Stimulated activated naive B cell treated with anti-CD40 and anti-IgM and Interleukin-4, amounts not matched to agents 10 μg/mL and 1 μg/mL and 100 μg/mL, for 72 hours (primary cell): Measurements from ENCODE around the gene NKIRAS2.
A peak's percentile ranks its signal among the peaks of the same experiment; 100 is the strongest.

ENCODE experiments used
- ATAC-seq, 2 donors: fragments of 150-1000 bp; cut with Tn5 transposase; replicated peaks; 2 replicates each; pipeline ENCODE4 v1.10.0; 2021; ENCODE audit warnings: moderate library complexity in 1 of 2
- DNase-seq: peaks from one replicate; pipeline ENCODE4 v3.0.0; 2021
- H3K27ac Mint-ChIP-seq: one replicate; pipeline ENCODE4 v1.8.0; 2022; ENCODE audit warnings: mild to moderate bottlenecking, mixed read lengths
- H3K27me3 Mint-ChIP-seq, 2 donors: one replicate each; pipeline ENCODE4 v1.8.0; 2022; ENCODE audit warnings: mixed read lengths in 2 of 2
- H3K36me3 Mint-ChIP-seq, 2 donors: one replicate each; pipeline ENCODE4 v1.8.0; 2022; ENCODE audit warnings: mixed read lengths in 2 of 2, mild to moderate bottlenecking in 1 of 2
- H3K4me1 Mint-ChIP-seq, 2 donors: one replicate each; pipeline ENCODE4 v1.8.0; 2022; ENCODE audit warnings: mixed read lengths in 2 of 2, mild to moderate bottlenecking in 1 of 2
- H3K4me3 Mint-ChIP-seq, 2 donors: one replicate each; pipeline ENCODE4 v1.8.0; 2022; ENCODE audit warnings: mild to moderate bottlenecking in 2 of 2, mixed read lengths in 2 of 2, moderate library complexity in 1 of 2
- H3K9me3 Mint-ChIP-seq, 2 donors: one replicate each; pipeline ENCODE4 v1.8.0; 2022; ENCODE audit warnings: mixed read lengths in 2 of 2, mild to moderate bottlenecking in 1 of 2

Gene NKIRAS2

GRCh38 chr17:42049834-42050392, 30.0 kb downstream of the NKIRAS2 start:
- H3K27ac Mint-ChIP-seq, result peak overlapping the region; percentile 60
- H3K36me3 Mint-ChIP-seq, result no peaks in the 10 kb centered on the region
- peaks cover 7% of the 10 kb centered on the region in 2 donors for H3K4me1 Mint-ChIP-seq
- H3K4me3 Mint-ChIP-seq, result peak overlapping the region; percentile 69 to 85
- peaks cover 39 to 56% of the 10 kb centered on the region in 2 donors for H3K27me3 Mint-ChIP-seq
- DNase-seq (no peak), ATAC-seq (no peak)
- H3K9me3 Mint-ChIP-seq, result no peaks in the 10 kb centered on the region

- Mint-ChIP-seq H3K4me1 (peaks cover 7% of the 10 kb centered on the region in 2 donors), H3K27ac (peak within 1 kb of the TSS; percentile 60), H3K36me3 (peaks cover 0 to 4% of the 10 kb centered on the region in 2 donors), H3K27me3 (peaks cover 42 to 62% of the 10 kb centered on the region in 2 donors), H3K9me3 (no peaks in the 10 kb centered on the region), H3K4me3 (peak within 1 kb of the TSS; percentile 76 to 85)
- DNase-seq (peak; percentile 40), ATAC-seq (peak; percentile 82 to 85)
Observed at GRCh38 chr17:42050393-42051012, 30.6 kb downstream of the NKIRAS2 start, which contains the start of gene C17orf113. C17orf113 (minus strand) TSS chr17:42050601; CDS start chr17:42043376, 7,225 bp downstream.

GRCh38 chr17:42051013-42051400, 31.1 kb downstream of the NKIRAS2 start:
- ATAC-seq, result no peak
- H3K4me1 Mint-ChIP-seq, result peaks cover 7% of the 10 kb centered on the region in 2 donors
- DNase-seq, result no peak
- peaks cover 0 to 4% of the 10 kb centered on the region in 2 donors for H3K36me3 Mint-ChIP-seq
- peak overlapping the region; percentile 76 to 85 for H3K4me3 Mint-ChIP-seq
- H3K27ac Mint-ChIP-seq, result no peak overlapping the region
- no peaks in the 10 kb centered on the region for H3K9me3 Mint-ChIP-seq
- peaks cover 42 to 64% of the 10 kb centered on the region in 2 donors for H3K27me3 Mint-ChIP-seq

- DNase-seq, result no peak
- H3K4me1 Mint-ChIP-seq, result peaks cover 7% of the 10 kb centered on the region in 2 donors
- H3K27ac Mint-ChIP-seq, result no peak overlapping the region
- H3K4me3 Mint-ChIP-seq, result peak overlapping the region; percentile 50 to 85
- H3K9me3 Mint-ChIP-seq, result no peaks in the 10 kb centered on the region
- no peak for ATAC-seq
- H3K36me3 Mint-ChIP-seq, result peaks cover 0 to 4% of the 10 kb centered on the region in 2 donors
- H3K27me3 Mint-ChIP-seq, result peaks cover 42 to 64% of the 10 kb centered on the region in 2 donors
Observed at GRCh38 chr17:42051645-42052044, 31.8 kb downstream of the NKIRAS2 start.

GRCh38 chr17:42052346-42052877, 32.5 kb downstream of the NKIRAS2 start:
- H3K27me3 Mint-ChIP-seq, result peaks cover 42 to 64% of the 10 kb centered on the region in 2 donors
- ATAC-seq (no peak), DNase-seq (no peak)
- no peak overlapping the region for H3K4me3 Mint-ChIP-seq
- H3K9me3 Mint-ChIP-seq, result no peaks in the 10 kb centered on the region
- H3K4me1 Mint-ChIP-seq, result peaks cover 7% of the 10 kb centered on the region in 2 donors
- H3K36me3 Mint-ChIP-seq, result peaks cover 0 to 4% of the 10 kb centered on the region in 2 donors
- H3K27ac Mint-ChIP-seq, result no peak overlapping the region

GRCh38 chr17:42053731-42054500, 34.0 kb downstream of the NKIRAS2 start:
- H3K36me3 Mint-ChIP-seq, result peaks cover 0 to 4% of the 10 kb centered on the region in 2 donors
- no peaks in the 10 kb centered on the region for H3K9me3 Mint-ChIP-seq
- DNase-seq (no peak), ATAC-seq (no peak)
- H3K27me3 Mint-ChIP-seq, result peaks cover 37 to 57% of the 10 kb centered on the region in 2 donors
- no peak overlapping the region for H3K4me3 Mint-ChIP-seq
- peaks cover 7% of the 10 kb centered on the region in 2 donors for H3K4me1 Mint-ChIP-seq
- no peak overlapping the region for H3K27ac Mint-ChIP-seq

- peaks cover 0 to 4% of the 10 kb centered on the region in 2 donors for H3K36me3 Mint-ChIP-seq
- no peaks in the 10 kb centered on the region for H3K9me3 Mint-ChIP-seq
- ATAC-seq (no peak), DNase-seq (no peak)
- no peak overlapping the region for H3K27ac Mint-ChIP-seq
- no peak overlapping the region for H3K4me3 Mint-ChIP-seq
- H3K4me1 Mint-ChIP-seq, result peaks cover 6 to 7% of the 10 kb centered on the region in 2 donors
- H3K27me3 Mint-ChIP-seq, result peaks cover 33 to 52% of the 10 kb centered on the region in 2 donors
Observed at GRCh38 chr17:42055027-42055426, 35.1 kb downstream of the NKIRAS2 start.

- Mint-ChIP-seq H3K4me3 (no peak overlapping the region), H3K36me3 (peaks cover 0 to 4% of the 10 kb centered on the region in 2 donors), H3K4me1 (peaks cover 6 to 7% of the 10 kb centered on the region in 2 donors), H3K9me3 (no peaks in the 10 kb centered on the region), H3K27me3 (peaks cover 33 to 52% of the 10 kb centered on the region in 2 donors), H3K27ac (no peak overlapping the region)
- no peak for DNase-seq
- ATAC-seq, result no peak
Observed at GRCh38 chr17:42055496-42055895, 35.6 kb downstream of the NKIRAS2 start.

- Mint-ChIP-seq H3K36me3 (peaks cover 0 to 4% of the 10 kb centered on the region in 2 donors), H3K4me3 (no peak overlapping the region), H3K27me3 (peaks cover 24 to 41% of the 10 kb centered on the region in 2 donors), H3K9me3 (no peaks in the 10 kb centered on the region), H3K27ac (no peak overlapping the region), H3K4me1 (peaks cover 0 to 3% of the 10 kb centered on the region in 2 donors)
- DNase-seq (no peak), ATAC-seq (peak in 1 of 2 donors; percentile 52)
Observed at GRCh38 chr17:42056635-42057034, 36.7 kb downstream of the NKIRAS2 start.

- no peak overlapping the region for H3K4me3 Mint-ChIP-seq
- H3K36me3 Mint-ChIP-seq, result peaks cover 0 to 4% of the 10 kb centered on the region in 2 donors
- ATAC-seq (no peak), DNase-seq (no peak)
- H3K27ac Mint-ChIP-seq, result no peak overlapping the region
- no peaks in the 10 kb centered on the region for H3K9me3 Mint-ChIP-seq
- peaks cover 2 to 7% of the 10 kb centered on the region in 2 donors for H3K4me1 Mint-ChIP-seq
- H3K27me3 Mint-ChIP-seq, result peaks cover 9 to 27% of the 10 kb centered on the region in 2 donors
Observed at GRCh38 chr17:42058063-42058462, 38.2 kb downstream of the NKIRAS2 start.

GRCh38 chr17:42059815-42060214, 39.9 kb downstream of the NKIRAS2 start:
- no peak overlapping the region for H3K4me3 Mint-ChIP-seq
- H3K36me3 Mint-ChIP-seq, result peaks cover 0 to 4% of the 10 kb centered on the region in 2 donors

GRCh38 chr17:42060231-42060630, 40.3 kb downstream of the NKIRAS2 start:
- no peak for DNase-seq
- Mint-ChIP-seq H3K9me3 (no peaks in the 10 kb centered on the region), H3K36me3 (peaks cover 0 to 3% of the 10 kb centered on the region in 2 donors), H3K4me1 (peaks cover 15 to 18% of the 10 kb centered on the region in 2 donors), H3K27ac (peak overlapping the region; percentile 3), H3K4me3 (no peak overlapping the region), H3K27me3 (peaks cover 0 to 5% of the 10 kb centered on the region in 2 donors)
- ATAC-seq, result no peak

More at GRCh38 chr17:42059815-42060214, 39.9 kb downstream of the NKIRAS2 start:
- Mint-ChIP-seq H3K27ac (peak overlapping the region; percentile 3), H3K4me1 (peaks cover 15 to 18% of the 10 kb centered on the region in 2 donors), H3K27me3 (peaks cover 3 to 9% of the 10 kb centered on the region in 2 donors), H3K9me3 (no peaks in the 10 kb centered on the region)
- ATAC-seq (no peak), DNase-seq (no peak)

- ATAC-seq (no peak), DNase-seq (no peak)
- Mint-ChIP-seq H3K36me3 (no peaks in the 10 kb centered on the region), H3K27ac (no peak overlapping the region), H3K4me3 (no peak overlapping the region), H3K9me3 (no peaks in the 10 kb centered on the region), H3K4me1 (peaks cover 15 to 18% of the 10 kb centered on the region in 2 donors), H3K27me3 (no peaks in the 10 kb centered on the region)
Observed at GRCh38 chr17:42061646-42062487, 42.0 kb downstream of the NKIRAS2 start.
